ENCODE measurements around the gene STRN.
"Not testable (repeated sequence)": the region's sequence is repeated elsewhere in the genome, so short reads cannot be mapped to it uniquely, and the experiment has no call there.

STRN gene

GRCh38 chr2:36902385-36903120 is 63.8 kb downstream of the STRN start:
- DNase-seq, result no peak

GRCh38 chr2:36892805-36893204 is 73.5 kb downstream of the STRN start:
- no peak for DNase-seq

- DNase-seq, result no peak
Measured at GRCh38 chr2:36889795-36890194, 76.5 kb downstream of the STRN start.

GRCh38 chr2:36887095-36887494 is 79.2 kb downstream of the STRN start:
- not testable (repeated sequence) for DNase-seq

GRCh38 chr2:36886664-36887063 is 79.7 kb downstream of the STRN start:
- DNase-seq, result no peak

- DNase-seq, result no peak
Measured at GRCh38 chr2:36885605-36886004, 80.7 kb downstream of the STRN start.

- no peak for DNase-seq
Measured at GRCh38 chr2:36882532-36882931, 83.8 kb downstream of the STRN start.

GRCh38 chr2:36881816-36882215 is 84.5 kb downstream of the STRN start:
- DNase-seq, result no peak

GRCh38 chr2:36878429-36878828 is 87.9 kb downstream of the STRN start:
- no peak for DNase-seq

GRCh38 chr2:36871068-36871707 is 95.1 kb downstream of the STRN start:
- no peak for DNase-seq

GRCh38 chr2:36869606-36870005 is 96.7 kb downstream of the STRN start:
- DNase-seq, result no peak

GRCh38 chr2:36861896-36862295 is 104.4 kb downstream of the STRN start:
- DNase-seq, result no peak

- DNase-seq, result no peak
Measured at GRCh38 chr2:36859366-36859792, 107.0 kb downstream of the STRN start.

- no peak for DNase-seq
Measured at GRCh38 chr2:36858551-36859365, 107.6 kb downstream of the STRN start.

- DNase-seq, result no peak
Measured at GRCh38 chr2:36857713-36858112, 108.6 kb downstream of the STRN start.

GRCh38 chr2:36855429-36855828 is 110.9 kb downstream of the STRN start:
- DNase-seq, result no peak

- DNase-seq, result no peak
Measured at GRCh38 chr2:36854241-36854640, 112.1 kb downstream of the STRN start.

GRCh38 chr2:36849265-36849664 is 117.1 kb downstream of the STRN start:
- no peak for DNase-seq

- no peak for DNase-seq
Measured at GRCh38 chr2:36843838-36844237, 122.5 kb downstream of the STRN start.

- DNase-seq, result no peak
Measured at GRCh38 chr2:36839976-36840617, 126.2 kb downstream of the STRN start.

GRCh38 chr2:36834731-36835524 is 131.4 kb downstream of the STRN start:
- no peak for DNase-seq

- no peak for DNase-seq
Measured at GRCh38 chr2:36834203-36834602, 132.1 kb downstream of the STRN start.
